GM18868 (cell line): ENCODE data around the gene TTC16.
"Not testable (repeated sequence)": the region's sequence is repeated elsewhere in the genome, so short reads cannot be mapped to it uniquely, and the experiment has no call there.

Experiments used
- ATAC-seq: cut with Tn5 transposase; IDR thresholded peaks from one replicate; pipeline ENCODE4 v1.9.1; 2021; ENCODE audit warnings: mild to moderate bottlenecking, moderate library complexity; ENCODE audit not compliant: unreplicated experiment

TTC16 gene

DNA sequence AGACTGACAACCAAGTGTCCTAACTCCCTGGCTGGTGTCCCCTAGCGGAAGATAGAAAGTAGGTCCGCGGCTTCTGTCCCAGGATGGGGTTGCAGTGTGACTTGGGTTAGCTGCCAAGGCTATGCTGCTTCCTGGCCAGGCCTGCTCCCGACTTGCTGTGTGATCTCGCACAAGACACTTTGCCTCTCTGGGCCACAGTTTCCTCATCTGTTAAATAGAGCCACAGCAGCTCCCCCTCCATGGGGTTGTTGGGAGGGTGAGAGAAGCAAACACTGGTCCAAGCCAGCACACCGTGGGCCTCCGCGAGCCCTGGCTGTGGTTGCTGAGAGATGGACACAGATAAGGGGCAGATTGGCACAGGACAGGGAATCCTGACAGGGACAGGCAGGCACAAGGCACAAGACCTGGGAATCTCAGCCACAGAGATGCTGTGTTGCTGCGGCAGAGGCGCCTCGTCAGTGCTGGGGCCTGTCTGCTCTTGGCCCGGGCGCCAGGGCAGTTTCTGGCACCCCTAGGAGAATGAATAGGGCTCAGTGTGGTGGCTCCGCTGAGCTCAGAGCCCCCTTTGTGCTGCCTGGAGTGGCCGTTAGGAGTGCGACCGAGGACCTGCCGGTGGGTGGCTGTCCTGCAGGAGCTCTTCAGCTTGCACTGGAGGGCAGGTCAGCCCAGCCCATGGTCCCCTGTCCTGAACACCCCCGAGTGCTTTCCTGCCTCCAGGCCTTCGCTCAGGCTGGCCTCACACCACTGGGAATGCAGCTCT is 64.4 kb downstream of the TTC16 start:
- no peak for ATAC-seq

GRCh38 chr9:127780909-127781308 is 65.0 kb downstream of the TTC16 start:
- not testable (repeated sequence) for ATAC-seq
